Muscle of leg (tissue), 11 donors: ENCODE results near the gene GCFC2. TPM values are rescaled to one million over a fixed set of nuclear protein-coding genes. Genes with fewer than 3 reads are reported as not detected.
A peak's percentile ranks its signal among the peaks of the same experiment; 100 is the strongest.
"Not testable (repeated sequence)": the region's sequence is repeated elsewhere in the genome, so short reads cannot be mapped to it uniquely, and the experiment has no call there.

Source experiments
- DNase-seq: peaks from one replicate; pipeline ENCODE4 v3.0.0; 2013
- H3K27ac ChIP-seq: one replicate; pipeline ENCODE4 v1.5.1; 2013; ENCODE audit warnings: mild to moderate bottlenecking, low read length, control low read depth
- H3K27me3 ChIP-seq: one replicate; pipeline ENCODE4 v1.6.1; 2013; ENCODE audit warnings: low read length; ENCODE audit not compliant: control insufficient read depth, insufficient read depth
- H3K36me3 ChIP-seq: one replicate; pipeline ENCODE4 v1.6.1; 2013; ENCODE audit warnings: low read length; ENCODE audit not compliant: control insufficient read depth, insufficient read depth
- H3K4me1 ChIP-seq: one replicate; pipeline ENCODE4 v1.6.1; 2013; ENCODE audit warnings: low read length; ENCODE audit not compliant: control insufficient read depth, insufficient read depth
- H3K4me3 ChIP-seq: one replicate; pipeline ENCODE4 v1.5.1; 2013; ENCODE audit warnings: low read length, control low read depth
- H3K9me3 ChIP-seq: replicated peaks from 2 replicates; pipeline ENCODE4 v1.6.1; 2013; ENCODE audit warnings: low read depth, low read length; ENCODE audit not compliant: control insufficient read depth
- WGBS: methylation state at CpG from one replicate; pipeline ENCODE4 v1.1.5; 2013; ENCODE audit warnings: missing lambda C conversion rate; ENCODE audit not compliant: insufficient coverage; 5-methylcytosine and 5-hydroxymethylcytosine counted together
- polyA plus RNA-seq, 8 donors: library from polyadenylated mRNA; unstranded; fragments of 120-200 nt; gene quantifications; one replicate each; pipeline versions ENCODE4 v1.2.1 to v1.2.3, GENCODE V29; 2013; ENCODE audit warnings: inconsistent platforms in 1 of 8, low replicate concordance in 1 of 8; ENCODE audit not compliant: insufficient read length in 8 of 8, insufficient read depth in 1 of 8
- total RNA-seq: library from RNA; stranded (reverse); fragments of 120-200 nt; gene quantifications from one replicate; pipeline ENCODE4 v1.2.4, GENCODE V29; 2013

GCFC2 gene
- total and polyA plus RNA-seq, 9 donors: 15.7 to 31.1 (median 20.2) TPM

- H3K4me1 ChIP-seq: no peaks in the 10 kb centered on the region
- H3K27me3 ChIP-seq: no peaks in the 10 kb centered on the region
- H3K36me3 ChIP-seq: no peaks in the 10 kb centered on the region
- H3K9me3 ChIP-seq: no peaks in the 10 kb centered on the region
- H3K27ac ChIP-seq: no peak overlapping the region
- DNase-seq: no peak
- no peak overlapping the region for H3K4me3 ChIP-seq
Observed at GRCh38 chr2:75722687-75723086, 12.0 kb upstream of the GCFC2 start.

DNA sequence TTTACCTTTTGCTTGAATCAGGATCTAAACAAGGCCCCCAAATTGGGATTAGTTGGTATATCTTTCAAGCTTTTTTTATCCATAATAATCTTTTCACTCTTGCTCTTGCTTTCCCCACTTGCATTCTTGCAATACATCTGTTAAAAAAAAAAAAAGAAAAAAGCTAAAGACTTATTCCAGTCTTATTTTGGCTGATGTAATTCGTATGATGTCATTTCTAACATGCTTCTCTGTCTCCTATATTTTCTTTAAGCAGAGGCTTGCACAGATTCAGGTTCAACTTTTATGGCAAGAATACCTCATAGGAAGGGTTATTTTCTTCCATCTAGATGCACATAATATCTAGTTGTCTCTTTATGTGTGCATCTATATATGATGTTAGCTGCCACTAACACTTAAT, 9.8 kb upstream of the GCFC2 start:
- H3K9me3 ChIP-seq: no peaks in the 10 kb centered on the region
- WGBS: no CpG with 5 or more reads among the region's 1 CpG
- no peak for DNase-seq

DNA sequence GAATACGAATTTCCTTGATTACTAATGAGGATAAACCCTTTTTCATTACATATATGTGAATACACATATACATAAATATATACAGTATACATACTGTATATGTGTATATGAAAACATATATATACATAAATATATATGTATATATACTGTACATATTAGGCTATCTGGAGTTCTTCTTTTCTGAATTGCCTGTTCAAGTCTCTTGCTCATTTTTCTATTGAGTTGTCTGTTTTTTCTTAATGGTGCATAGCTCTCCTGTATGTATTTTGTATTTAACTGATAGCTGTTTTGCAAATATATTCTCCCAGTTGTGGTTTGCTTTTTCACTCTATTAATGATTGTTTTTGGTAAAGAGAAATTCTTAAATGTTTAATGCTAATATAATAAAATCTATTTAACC, 8.9 kb upstream of the GCFC2 start:
- no peaks in the 10 kb centered on the region for H3K27me3 ChIP-seq
- no CpG with 5 or more reads among the region's 1 CpG for WGBS
- no peaks in the 10 kb centered on the region for H3K4me1 ChIP-seq
- DNase-seq: no peak
- H3K27ac ChIP-seq: no peak overlapping the region
- H3K36me3 ChIP-seq: no peaks in the 10 kb centered on the region
- no peaks in the 10 kb centered on the region for H3K9me3 ChIP-seq
- H3K4me3 ChIP-seq: no peak overlapping the region

More for the DNA sequence above, 9.8 kb upstream of the GCFC2 start:
- no peaks in the 10 kb centered on the region for H3K36me3 ChIP-seq
- no peak overlapping the region for H3K27ac ChIP-seq
- no peak overlapping the region for H3K4me3 ChIP-seq
- no peaks in the 10 kb centered on the region for H3K4me1 ChIP-seq
- H3K27me3 ChIP-seq: no peaks in the 10 kb centered on the region

DNA sequence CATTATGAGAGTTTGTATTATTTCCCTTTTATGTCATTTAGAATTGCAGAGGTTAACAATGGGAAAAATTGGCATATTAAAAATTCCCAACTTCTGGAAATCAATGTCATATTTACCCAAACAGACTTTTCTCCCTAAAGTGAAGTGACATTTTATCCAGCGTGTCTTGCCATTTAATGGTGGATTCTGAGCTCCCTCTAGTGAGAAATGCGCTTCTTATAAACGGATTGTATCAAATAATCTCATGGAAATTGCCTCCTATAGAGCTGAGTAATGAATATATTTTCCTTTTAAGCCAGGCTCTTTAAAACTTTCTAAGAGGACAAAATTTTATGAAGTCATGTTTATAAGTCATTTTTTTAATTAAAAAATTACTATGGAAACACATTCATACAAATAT, 5.7 kb upstream of the GCFC2 start:
- no CpG with 5 or more reads among the region's 3 CpGs for WGBS
- peak; percentile 38 for DNase-seq
- no peaks in the 10 kb centered on the region for H3K9me3 ChIP-seq
- H3K36me3 ChIP-seq: no peaks in the 10 kb centered on the region
- no peaks in the 10 kb centered on the region for H3K27me3 ChIP-seq
- no peaks in the 10 kb centered on the region for H3K4me1 ChIP-seq
- H3K4me3 ChIP-seq: no peak overlapping the region
- no peak overlapping the region for H3K27ac ChIP-seq

GRCh38 chr2:75711590-75711989, 875 bp upstream of the GCFC2 start:
- 97% methylated on average over 15 of the region's 31 CpGs for WGBS
- H3K9me3 ChIP-seq, H3K27me3 ChIP-seq, DNase-seq, H3K36me3 ChIP-seq, H3K4me1 ChIP-seq, H3K4me3 ChIP-seq, H3K27ac ChIP-seq: not testable (repeated sequence)

DNA sequence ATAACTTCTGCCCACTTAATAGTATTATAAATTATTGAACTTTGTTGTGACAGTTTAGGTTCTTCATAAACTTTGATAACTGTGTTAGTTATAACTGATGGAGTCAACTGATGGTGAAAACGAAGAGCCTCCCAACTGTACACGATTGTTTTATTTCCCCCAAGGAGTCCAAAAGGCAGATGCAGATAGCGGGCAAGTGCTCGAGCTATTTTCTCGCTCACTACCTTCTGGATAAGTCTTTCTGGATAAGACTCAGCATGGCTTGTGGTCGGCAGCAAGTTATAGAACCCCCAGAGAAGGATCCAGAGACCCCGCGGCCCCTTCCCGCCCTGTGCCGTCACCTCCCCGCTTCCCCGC, 517 bp downstream of the GCFC2 start:
- Histone ChIP-seq H3K27ac (peak overlapping the region; percentile 94), H3K4me1 (peaks cover 4% of the 10 kb centered on the region), H3K27me3 (no peaks in the 10 kb centered on the region), H3K9me3 (no peaks in the 10 kb centered on the region), H3K36me3 (peaks cover 3% of the 10 kb centered on the region), H3K4me3 (peak overlapping the region; percentile 76)
- 0% methylated on average over 9 of the region's 12 CpGs for WGBS
- DNase-seq: no peak

GRCh38 chr2:75709297-75709696, 1.4 kb downstream of the GCFC2 start:
- DNase-seq: no peak
- peaks cover 3% of the 10 kb centered on the region for H3K36me3 ChIP-seq
- H3K27me3 ChIP-seq: no peaks in the 10 kb centered on the region
- peak overlapping the region; percentile 76 for H3K4me3 ChIP-seq
- no peak overlapping the region for H3K27ac ChIP-seq
- H3K9me3 ChIP-seq: no peaks in the 10 kb centered on the region
- H3K4me1 ChIP-seq: peaks cover 4% of the 10 kb centered on the region
- no CpG with 5 or more reads among the region's 3 CpGs for WGBS

- no peak overlapping the region for H3K27ac ChIP-seq
- no peak for DNase-seq
- H3K4me1 ChIP-seq: peaks cover 4% of the 10 kb centered on the region
- no peak overlapping the region for H3K4me3 ChIP-seq
- no CpG with 5 or more reads among the region's 3 CpGs for WGBS
- no peaks in the 10 kb centered on the region for H3K9me3 ChIP-seq
- no peaks in the 10 kb centered on the region for H3K27me3 ChIP-seq
- H3K36me3 ChIP-seq: peaks cover 6% of the 10 kb centered on the region
Observed at GRCh38 chr2:75707901-75708300, 2.8 kb downstream of the GCFC2 start.

DNA sequence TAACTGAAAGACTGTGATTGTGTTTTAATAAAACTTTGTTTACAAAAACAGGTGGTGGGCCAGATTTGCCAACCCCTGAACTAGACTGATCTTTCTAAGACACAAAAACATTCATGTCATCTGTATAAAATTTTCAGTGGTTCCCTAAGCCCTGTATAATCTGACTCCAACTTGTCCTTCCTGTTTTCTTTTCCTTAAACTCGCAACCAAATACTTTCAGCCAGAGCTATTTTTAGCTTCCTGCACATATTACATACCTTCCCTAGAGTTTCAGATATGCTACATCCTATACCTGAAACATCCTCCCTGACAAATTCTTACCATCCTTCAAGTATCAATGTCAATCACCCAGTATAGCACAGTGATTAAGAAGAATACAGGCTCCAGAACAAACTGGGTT, 4.8 kb downstream of the GCFC2 start:
- Histone ChIP-seq H3K36me3 (peaks cover 16% of the 10 kb centered on the region), H3K4me3 (no peak overlapping the region), H3K4me1 (peaks cover under 1% of the 10 kb centered on the region), H3K27ac (no peak overlapping the region), H3K9me3 (no peaks in the 10 kb centered on the region), H3K27me3 (no peaks in the 10 kb centered on the region)
- 14% methylated on average over 1 of the region's 1 CpG for WGBS
- peak; percentile 13 for DNase-seq

DNA sequence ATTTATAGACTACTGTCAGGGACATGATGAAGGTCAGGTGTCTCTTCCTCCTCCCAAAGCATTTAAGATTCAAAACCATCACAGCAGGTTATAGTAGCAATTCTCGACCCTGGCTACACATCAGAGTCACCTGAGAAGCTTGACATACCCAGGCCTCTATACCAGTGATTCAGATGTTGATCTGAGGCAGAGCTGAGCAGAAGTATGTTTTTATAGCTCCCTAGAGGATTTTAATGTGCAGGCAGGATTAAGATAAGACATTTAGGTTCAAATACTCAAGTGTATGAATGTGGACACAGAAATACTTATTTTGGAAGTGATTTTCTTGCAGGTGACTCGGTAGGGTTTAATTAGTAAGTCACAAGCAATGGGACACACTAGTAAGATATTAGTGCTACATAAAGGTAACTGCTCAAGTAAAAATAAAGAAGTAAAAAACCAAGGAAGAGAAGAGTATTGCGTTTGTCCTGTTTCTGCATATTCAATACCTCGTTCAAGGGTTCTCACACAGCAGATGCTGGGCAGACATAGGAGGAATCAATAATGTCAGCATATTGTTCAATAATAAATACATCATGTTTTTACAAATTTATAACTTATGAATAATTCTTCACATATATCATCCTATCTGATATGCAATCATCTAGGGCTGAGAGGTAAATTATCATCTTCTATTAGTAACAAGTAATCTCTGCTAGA, 7.0 kb downstream of the GCFC2 start:
- no peak overlapping the region for H3K4me3 ChIP-seq
- H3K27me3 ChIP-seq: no peaks in the 10 kb centered on the region
- DNase-seq: no peak
- no CpG with 5 or more reads among the region's 4 CpGs for WGBS
- no peaks in the 10 kb centered on the region for H3K4me1 ChIP-seq
- H3K36me3 ChIP-seq: peaks cover 31% of the 10 kb centered on the region
- no peaks in the 10 kb centered on the region for H3K9me3 ChIP-seq
- H3K27ac ChIP-seq: no peak overlapping the region

- 100% methylated on average over 1 of the region's 4 CpGs for WGBS
- Histone ChIP-seq H3K27me3 (no peaks in the 10 kb centered on the region), H3K9me3 (peaks cover 2% of the 10 kb centered on the region), H3K27ac (no peak overlapping the region), H3K4me1 (no peaks in the 10 kb centered on the region), H3K4me3 (no peak overlapping the region), H3K36me3 (peaks cover 38% of the 10 kb centered on the region)
- no peak for DNase-seq
Observed at GRCh38 chr2:75702593-75702992, 8.1 kb downstream of the GCFC2 start.
